CD8-positive, alpha-beta memory T cell (primary cell): ENCODE data around the gene ZRANB1. TPM values are rescaled to one million over a fixed set of nuclear protein-coding genes. Genes with fewer than 3 reads are reported as not detected.

ENCODE experiments used
- CTCF ChIA-PET: fragments of 350-600 bp; sonication (Branson Sonifier 250); formaldehyde crosslinking; loops from one replicate; lab custom pipeline; 2021; ENCODE audit warnings: antibody characterized with exemption; lab: Charles Lee
- POLR2A ChIA-PET: fragments of 350-600 bp; sonication (Branson Sonifier 250); formaldehyde crosslinking; loops from one replicate; lab custom pipeline; 2021; ENCODE audit warnings: antibody characterized with exemption; lab: Charles Lee
- DNase-seq, 5 donors: peaks; one replicate each; pipeline versions ENCODE4 v3.0.0 to v3.0.0-alpha.2; 2020 to 2022; ENCODE audit warnings: mixed read lengths in 1 of 5
- H3K27ac ChIP-seq: one replicate; pipeline ENCODE4 v1.7.0; 2013; ENCODE audit warnings: low read depth, mild to moderate bottlenecking, low read length, moderate library complexity
- H3K27me3 ChIP-seq: 2 replicates; pipeline ENCODE4 v1.7.0; 2013; ENCODE audit warnings: low read length, mild to moderate bottlenecking; ENCODE audit not compliant: insufficient read depth, poor library complexity, severe bottlenecking
- H3K36me3 ChIP-seq: 2 replicates; pipeline ENCODE4 v1.7.0; 2013; ENCODE audit warnings: mild to moderate bottlenecking, low read length, moderate library complexity; ENCODE audit not compliant: insufficient read depth
- H3K4me1 ChIP-seq: 2 replicates; pipeline ENCODE4 v1.7.0; 2013; ENCODE audit warnings: mild to moderate bottlenecking, low read length, moderate library complexity; ENCODE audit not compliant: insufficient read depth
- H3K4me3 ChIP-seq: 2 replicates; pipeline ENCODE4 v1.7.0; 2013; ENCODE audit warnings: mild to moderate bottlenecking, low read length
- H3K9me3 ChIP-seq: 2 replicates; pipeline ENCODE4 v1.7.0; 2013; ENCODE audit warnings: mild to moderate bottlenecking, low read length
- H3K27ac Mint-ChIP-seq, 8 donors: one replicate each; pipeline ENCODE4 v1.8.0; 2020 to 2021; ENCODE audit warnings: mixed read lengths in 8 of 8, mild to moderate bottlenecking in 6 of 8, inconsistent platforms in 3 of 8, moderate library complexity in 3 of 8
- H3K27me3 Mint-ChIP-seq, 2 donors: one replicate each; pipeline ENCODE4 v1.8.0; 2020 to 2021; ENCODE audit warnings: mixed read lengths in 2 of 2, mild to moderate bottlenecking in 1 of 2, moderate library complexity in 1 of 2
- H3K36me3 Mint-ChIP-seq, 3 donors: one replicate each; pipeline ENCODE4 v1.8.0; 2020 to 2021; ENCODE audit warnings: mixed read lengths in 3 of 3, inconsistent platforms in 1 of 3, mild to moderate bottlenecking in 1 of 3
- H3K4me1 Mint-ChIP-seq, 3 donors: one replicate each; pipeline ENCODE4 v1.8.0; 2020 to 2021; ENCODE audit warnings: mixed read lengths in 3 of 3, inconsistent platforms in 1 of 3, mild to moderate bottlenecking in 1 of 3
- H3K4me3 Mint-ChIP-seq, 7 donors: one replicate each; pipeline ENCODE4 v1.8.0; 2020 to 2021; ENCODE audit warnings: mixed read lengths in 7 of 7, mild to moderate bottlenecking in 6 of 7, moderate library complexity in 4 of 7, inconsistent platforms in 2 of 7
- H3K9me3 Mint-ChIP-seq, 5 donors: one replicate each; pipeline ENCODE4 v1.8.0; 2020 to 2022; ENCODE audit warnings: mixed read lengths in 5 of 5, mild to moderate bottlenecking in 3 of 5, moderate library complexity in 2 of 5, inconsistent platforms in 1 of 5
- polyA plus RNA-seq: library from polyadenylated mRNA; unstranded; fragments of 300-500 nt; fragmentation: Illumina TruSeq; gene quantifications from one replicate; pipeline ENCODE4 v1.2.3, GENCODE V29; 2021
- total RNA-seq, 2 experiments: library from RNA; stranded (reverse); gene quantifications; one replicate each; pipeline ENCODE4 v1.2.3, GENCODE V29; 2021

ZRANB1 gene
- total and polyA plus RNA-seq, 3 experiments from 2014 or later, result 11.8 to 16.9 (median 16.7) TPM

DNA sequence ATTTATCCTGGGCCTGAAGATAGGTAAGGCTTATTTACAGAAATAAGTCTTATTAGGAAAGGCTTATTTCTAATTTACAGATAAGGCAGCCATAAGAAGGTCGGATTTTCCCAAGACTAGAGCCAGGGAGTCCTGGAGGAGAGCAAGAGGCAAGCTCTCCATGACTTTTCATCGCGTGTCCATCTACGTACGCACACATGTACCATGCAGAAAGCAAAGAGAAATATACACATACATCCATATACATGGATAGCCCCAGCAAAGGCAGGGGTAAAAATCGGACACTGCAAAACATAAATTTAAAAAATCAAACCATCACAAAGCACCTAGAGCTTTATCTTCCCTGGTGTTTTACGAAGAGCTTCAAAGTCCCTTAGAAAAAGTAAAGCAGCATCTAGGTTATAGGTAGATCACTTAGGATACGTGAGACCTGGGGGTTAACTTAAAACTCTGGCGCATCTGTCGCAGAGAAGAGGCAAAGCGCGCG lies 25.8 kb upstream of the ZRANB1 start:
- no peak for DNase-seq
- Mint-ChIP-seq H3K27me3 (peaks cover 0 to 8% of the 10 kb centered on the region in 2 donors), H3K9me3 (no peaks in the 10 kb centered on the region), H3K4me1 (peaks cover 31 to 49% (median 41%) of the 10 kb centered on the region in 3 donors), H3K36me3 (peaks cover 0 to 12% (median 0%) of the 10 kb centered on the region in 3 donors), H3K4me3 (peak overlapping the region; percentile 88 to 99 (median 89)), H3K27ac (peak overlapping the region; percentile 96 to 98 (median 97))
- peak overlapping the region; percentile 84 for H3K4me3 ChIP-seq
- H3K27ac ChIP-seq, result peak overlapping the region; percentile 94
- H3K9me3 ChIP-seq, result no peaks in the 10 kb centered on the region
- ChIA-PET POLR2A (interaction anchor here (1.0 to 1.2 kb wide), 2 partner anchors 125 to 454 kb away, joined by 3 to 5 read pairs; partner anchors contain the start of genes EEF1AKMT2 and LHPP), CTCF (interaction anchor here (1.9 kb wide), 1 partner anchor 386 kb away, joined by 5 read pairs; no protein-coding TSS in a partner anchor)
- H3K36me3 ChIP-seq, result no peaks in the 10 kb centered on the region
- peaks cover 18% of the 10 kb centered on the region for H3K4me1 ChIP-seq
- no peaks in the 10 kb centered on the region for H3K27me3 ChIP-seq

DNA sequence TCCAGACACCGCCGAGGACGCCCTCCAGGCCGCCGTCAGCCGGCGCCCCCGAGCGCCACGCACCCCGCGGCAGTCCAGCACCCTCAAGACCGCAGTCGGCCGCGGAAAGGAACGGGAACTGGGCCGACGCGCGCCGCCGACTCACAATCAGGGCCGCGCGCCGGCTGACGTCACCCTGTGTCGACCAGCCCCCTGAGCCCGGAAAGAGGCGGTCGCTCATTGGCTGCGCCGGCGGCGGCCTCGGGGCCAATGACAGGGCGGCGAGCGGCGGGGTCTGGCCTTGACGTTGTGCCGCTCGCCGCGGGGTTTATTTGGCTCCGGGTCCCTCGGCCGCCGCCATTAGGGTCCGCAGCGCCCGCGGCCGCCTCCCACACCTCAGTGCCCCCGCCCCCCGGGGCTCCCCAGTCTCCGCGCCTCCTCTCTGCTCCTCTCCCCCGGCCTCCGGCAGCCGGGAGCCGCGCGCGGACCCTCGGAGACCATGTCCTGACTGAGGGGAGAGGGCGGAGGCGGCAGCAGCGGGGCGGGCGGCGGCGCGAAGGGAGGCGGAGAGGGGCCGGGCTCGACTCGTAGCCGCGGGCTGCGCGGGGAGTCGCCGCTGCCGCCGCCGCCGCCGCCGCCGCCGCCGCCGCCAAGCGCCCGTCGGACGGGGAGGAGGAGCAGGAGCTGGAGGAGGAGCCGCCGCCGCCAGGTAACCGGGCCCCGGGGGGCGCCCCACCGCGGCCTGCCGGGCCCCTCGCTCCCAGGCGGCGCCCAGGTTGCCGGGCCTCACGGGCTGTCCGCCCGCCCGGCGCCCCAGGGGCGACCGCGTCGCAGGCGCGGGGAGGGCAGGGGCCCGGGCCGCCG lies 25.1 kb upstream of the ZRANB1 start:
- Histone ChIP-seq H3K4me3 (peak overlapping the region; percentile 84), H3K36me3 (no peaks in the 10 kb centered on the region), H3K4me1 (peaks cover 18% of the 10 kb centered on the region), H3K27ac (peak overlapping the region; percentile 94), H3K9me3 (no peaks in the 10 kb centered on the region), H3K27me3 (no peaks in the 10 kb centered on the region)
- DNase-seq, result peak; percentile 94 to 98 (median 96)
- Mint-ChIP-seq H3K4me1 (peaks cover 33 to 51% (median 47%) of the 10 kb centered on the region in 3 donors), H3K36me3 (peaks cover 0 to 12% (median 0%) of the 10 kb centered on the region in 3 donors), H3K27ac (peak overlapping the region; percentile 96 to 98 (median 97)), H3K27me3 (peaks cover 0 to 3% of the 10 kb centered on the region in 2 donors), H3K9me3 (no peaks in the 10 kb centered on the region), H3K4me3 (peak overlapping the region; percentile 88 to 99 (median 89))
- CTCF ChIA-PET, result interaction anchor here (1.9 kb wide), 1 partner anchor 386 kb away, joined by 5 read pairs; no protein-coding TSS in a partner anchor
- POLR2A ChIA-PET, result interaction anchor here (1.0 to 1.2 kb wide), 2 partner anchors 125 to 455 kb away, joined by 3 to 5 read pairs; partner anchors contain the start of genes EEF1AKMT2 and LHPP

DNA sequence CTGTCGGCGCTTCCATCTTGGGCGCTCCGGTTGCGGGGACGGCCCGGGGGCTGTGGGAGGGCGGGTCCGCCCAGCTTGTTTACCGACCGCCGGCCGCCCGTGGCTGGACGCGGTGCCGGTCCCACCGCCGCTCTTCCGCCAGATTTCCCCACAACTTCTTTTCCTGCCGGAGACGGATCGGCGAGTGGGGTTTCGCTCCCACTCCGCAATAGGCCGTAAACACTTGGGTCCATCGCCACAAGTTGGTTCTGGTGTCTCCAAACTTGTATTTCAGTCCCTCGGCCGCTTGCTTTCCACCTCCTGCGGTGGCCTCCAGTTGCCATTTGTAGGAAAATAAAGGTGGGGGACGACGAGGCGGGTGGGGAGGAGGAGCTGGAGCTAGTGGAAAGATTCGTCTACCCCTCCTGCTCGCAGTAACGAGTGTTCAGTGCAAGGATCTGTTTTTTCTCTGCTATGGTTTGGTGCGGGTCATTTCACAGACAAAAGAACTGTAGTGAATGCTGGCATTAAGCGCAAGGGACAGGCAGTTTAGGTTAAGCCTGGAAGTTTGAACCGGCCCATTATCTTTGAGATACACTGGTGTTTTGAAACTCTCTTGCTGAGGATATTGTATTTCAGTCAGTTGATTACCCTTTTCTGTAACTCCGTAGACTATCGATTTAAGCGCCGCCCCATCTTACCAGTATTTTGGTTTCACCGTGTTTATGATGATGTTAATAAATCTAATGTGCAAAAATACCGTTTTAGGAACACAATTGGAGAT lies 24.3 kb upstream of the ZRANB1 start:
- Histone ChIP-seq H3K27ac (peak overlapping the region; percentile 73), H3K4me3 (peak overlapping the region; percentile 83), H3K36me3 (no peaks in the 10 kb centered on the region), H3K4me1 (peaks cover 18% of the 10 kb centered on the region), H3K9me3 (no peaks in the 10 kb centered on the region), H3K27me3 (no peaks in the 10 kb centered on the region)
- H3K4me1 Mint-ChIP-seq, result peaks cover 35 to 51% (median 50%) of the 10 kb centered on the region in 3 donors
- peak overlapping the region; percentile 82 to 98 (median 97) for H3K27ac Mint-ChIP-seq
- peaks cover 0 to 12% (median 0%) of the 10 kb centered on the region in 3 donors for H3K36me3 Mint-ChIP-seq
- CTCF ChIA-PET, result no interaction called here
- peak; percentile 13 to 64 (median 30) for DNase-seq
- peak overlapping the region; percentile 90 to 99 (median 96) for H3K4me3 Mint-ChIP-seq
- POLR2A ChIA-PET, result no interaction called here
- no peaks in the 10 kb centered on the region for H3K9me3 Mint-ChIP-seq
- H3K27me3 Mint-ChIP-seq, result no peaks in the 10 kb centered on the region

DNA sequence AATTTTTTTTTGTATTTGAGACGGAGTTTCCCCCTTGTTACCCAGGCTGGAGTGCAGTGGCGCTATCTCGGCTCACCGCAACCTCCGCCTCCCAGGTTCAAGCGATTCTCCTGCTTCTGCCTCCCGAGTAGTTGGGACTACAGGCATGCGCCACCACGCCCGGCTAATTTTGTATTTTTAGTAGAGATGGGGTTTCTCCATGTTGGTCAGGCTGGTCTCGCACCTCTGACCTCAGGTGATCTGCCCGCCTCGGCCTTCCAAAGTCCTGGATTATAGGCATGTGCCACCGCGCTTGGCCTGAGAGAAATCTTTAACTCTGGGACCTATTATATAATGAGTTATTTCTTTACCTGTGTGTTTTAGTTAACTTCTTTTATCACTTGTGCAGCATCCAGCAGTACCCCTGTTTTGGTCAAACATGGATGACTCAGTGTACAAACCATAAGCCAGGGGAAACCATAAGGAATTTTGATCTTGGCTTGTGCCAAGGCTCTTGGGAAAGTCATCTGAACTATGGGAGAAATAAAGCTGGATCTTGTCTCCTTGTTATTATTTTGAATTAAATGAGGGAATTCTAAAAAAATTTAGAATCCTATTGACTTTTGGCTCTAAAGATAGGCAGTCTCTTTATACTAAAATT lies 23.6 kb upstream of the ZRANB1 start:
- Histone ChIP-seq H3K36me3 (no peaks in the 10 kb centered on the region), H3K4me3 (peak overlapping the region; percentile 83), H3K27ac (peak overlapping the region; percentile 73), H3K27me3 (no peaks in the 10 kb centered on the region), H3K4me1 (peaks cover 18% of the 10 kb centered on the region), H3K9me3 (no peaks in the 10 kb centered on the region)
- CTCF ChIA-PET, result no interaction called here
- Mint-ChIP-seq H3K4me3 (peak overlapping the region; percentile 90 to 99 (median 96)), H3K4me1 (peaks cover 35 to 53% (median 51%) of the 10 kb centered on the region in 3 donors), H3K36me3 (peaks cover 0 to 12% (median 0%) of the 10 kb centered on the region in 3 donors), H3K27ac (peak overlapping the region; percentile 82 to 98 (median 97)), H3K27me3 (no peaks in the 10 kb centered on the region), H3K9me3 (no peaks in the 10 kb centered on the region)
- DNase-seq, result peak in 1 of 5 donors; percentile 18
- POLR2A ChIA-PET, result interaction anchor here (0.6 kb wide), 1 partner anchor 1367 kb away, joined by 3 read pairs; no protein-coding TSS in a partner anchor

DNA sequence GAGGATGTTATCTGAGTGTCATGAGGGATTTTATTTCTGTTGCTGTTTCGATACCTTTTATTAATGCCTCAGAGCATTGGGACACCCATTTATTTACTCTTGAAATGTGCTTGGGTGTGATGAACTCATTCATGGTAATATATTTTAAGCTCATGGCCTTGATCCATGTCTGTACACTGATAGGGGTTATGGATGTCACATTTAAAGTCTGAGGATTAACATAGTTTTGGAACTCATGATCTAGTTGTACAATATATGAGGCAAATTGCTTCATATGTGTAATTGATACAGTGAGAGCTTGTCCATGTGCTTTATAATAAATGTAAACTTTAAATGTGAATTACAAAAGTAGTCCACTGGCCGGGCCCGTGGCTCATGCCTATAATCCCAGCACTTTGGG lies 23.0 kb upstream of the ZRANB1 start:
- Histone ChIP-seq H3K4me3 (no peak overlapping the region), H3K36me3 (no peaks in the 10 kb centered on the region), H3K9me3 (no peaks in the 10 kb centered on the region), H3K27ac (no peak overlapping the region), H3K27me3 (no peaks in the 10 kb centered on the region), H3K4me1 (peaks cover 18% of the 10 kb centered on the region)
- Mint-ChIP-seq H3K4me1 (peaks cover 37 to 58% (median 51%) of the 10 kb centered on the region in 3 donors), H3K27ac (peak overlapping the region in 5 of 8 donors; percentile 95 to 98 (median 97)), H3K36me3 (peaks cover 0 to 14% (median 0%) of the 10 kb centered on the region in 3 donors), H3K4me3 (peak overlapping the region; percentile 90 to 99 (median 96)), H3K9me3 (no peaks in the 10 kb centered on the region), H3K27me3 (no peaks in the 10 kb centered on the region)
- POLR2A ChIA-PET, result interaction anchor here (0.6 kb wide), 1 partner anchor 1367 kb away, joined by 3 read pairs; no protein-coding TSS in a partner anchor
- no peak for DNase-seq
- CTCF ChIA-PET, result no interaction called here

DNA sequence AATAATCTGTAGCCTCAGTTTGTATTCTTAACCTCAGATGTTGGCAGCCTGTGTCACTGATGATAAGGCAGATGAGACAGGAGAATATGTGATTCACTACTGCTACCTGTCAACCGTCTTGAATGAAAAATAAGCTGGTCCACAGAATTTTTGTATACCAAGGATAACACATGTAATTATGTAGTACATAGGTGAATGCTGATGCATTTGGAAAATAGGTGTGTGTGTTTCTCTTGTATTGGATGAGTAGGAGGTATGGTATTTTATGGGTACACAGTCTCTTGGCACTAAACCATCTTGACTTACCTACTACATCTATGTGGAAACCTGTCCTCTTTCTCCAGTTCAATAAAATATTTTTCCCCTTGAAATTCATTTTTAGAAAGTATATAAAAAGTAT lies 20.7 kb upstream of the ZRANB1 start:
- peaks cover 17% of the 10 kb centered on the region for H3K4me1 ChIP-seq
- Mint-ChIP-seq H3K36me3 (peaks cover 0 to 16% (median 2%) of the 10 kb centered on the region in 3 donors), H3K4me1 (peaks cover 45 to 70% (median 55%) of the 10 kb centered on the region in 3 donors), H3K4me3 (peak overlapping the region in 1 of 7 donors; percentile 73), H3K9me3 (no peaks in the 10 kb centered on the region), H3K27me3 (no peaks in the 10 kb centered on the region), H3K27ac (peak overlapping the region in 2 of 8 donors; percentile 33 to 41)
- H3K27me3 ChIP-seq, result no peaks in the 10 kb centered on the region
- CTCF ChIA-PET, result no interaction called here
- no peaks in the 10 kb centered on the region for H3K36me3 ChIP-seq
- no peak overlapping the region for H3K27ac ChIP-seq
- no peaks in the 10 kb centered on the region for H3K9me3 ChIP-seq
- POLR2A ChIA-PET, result no interaction called here
- no peak overlapping the region for H3K4me3 ChIP-seq
- no peak for DNase-seq

DNA sequence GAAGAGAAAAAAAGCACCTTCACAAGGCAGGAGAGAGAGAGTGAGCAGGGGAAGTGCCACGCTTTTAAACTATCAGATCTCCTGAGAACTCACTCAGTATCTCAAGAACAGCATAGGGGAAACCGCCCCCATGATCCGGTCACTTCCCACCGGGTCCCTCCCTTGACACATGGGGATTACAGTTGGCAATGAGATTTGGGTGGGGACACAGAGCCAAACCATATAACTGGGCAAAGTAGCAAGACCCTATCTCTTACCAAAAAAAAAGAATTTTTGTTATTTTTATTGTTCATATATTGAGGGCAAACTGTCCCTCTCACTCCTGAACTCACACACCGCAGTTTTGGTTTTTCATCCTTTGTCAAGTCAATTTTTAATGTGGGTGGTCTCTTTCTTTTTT lies 18.2 kb upstream of the ZRANB1 start:
- H3K4me1 Mint-ChIP-seq, result peaks cover 41 to 75% (median 53%) of the 10 kb centered on the region in 3 donors
- H3K4me3 ChIP-seq, result no peak overlapping the region
- POLR2A ChIA-PET, result no interaction called here

More for the DNA sequence above, 18.2 kb upstream of the ZRANB1 start:
- H3K27ac Mint-ChIP-seq, result no peak overlapping the region
- peaks cover 11% of the 10 kb centered on the region for H3K4me1 ChIP-seq
- no peak overlapping the region for H3K27ac ChIP-seq
- no peak for DNase-seq
- H3K9me3 ChIP-seq, result no peaks in the 10 kb centered on the region
- H3K9me3 Mint-ChIP-seq, result no peaks in the 10 kb centered on the region
- no peak overlapping the region for H3K4me3 Mint-ChIP-seq
- H3K36me3 ChIP-seq, result no peaks in the 10 kb centered on the region
- no peaks in the 10 kb centered on the region for H3K27me3 Mint-ChIP-seq
- CTCF ChIA-PET, result no interaction called here
- H3K27me3 ChIP-seq, result no peaks in the 10 kb centered on the region
- H3K36me3 Mint-ChIP-seq, result peaks cover 0 to 26% (median 11%) of the 10 kb centered on the region in 3 donors
